Loucy (cell line): Measurements from ENCODE around the gene IL6.
"Not testable (repeated sequence)": the region's sequence is repeated elsewhere in the genome, so short reads cannot be mapped to it uniquely, and the experiment has no call there.

Experiments used
- H2AFZ ChIP-seq: fragments of 200-600 bp; sonication (generic); 2 replicates; pipeline ENCODE4 v1.6.0; 2016; ENCODE audit warnings: antibody characterized with exemption, mild to moderate bottlenecking, low read length, moderate library complexity
- H3F3A ChIP-seq: fragments of 200-600 bp; 2 replicates; pipeline ENCODE4 v1.6.0; 2016; ENCODE audit warnings: antibody characterized with exemption, low read depth, mild to moderate bottlenecking
- H3K27me3 ChIP-seq: fragments of 200-600 bp; sonication (generic); 2 replicates; pipeline ENCODE4 v1.6.1; 2014; ENCODE audit warnings: low read length, mild to moderate bottlenecking; ENCODE audit not compliant: insufficient read depth, poor library complexity, severe bottlenecking
- H3K36me3 ChIP-seq: fragments of 200-600 bp; sonication (generic); 2 replicates; pipeline ENCODE4 v1.6.1; 2016; ENCODE audit warnings: low read length; ENCODE audit not compliant: insufficient read depth
- H3K4me1 ChIP-seq: fragments of 200-600 bp; sonication (generic); 2 replicates; pipeline ENCODE4 v1.5.1; 2014; ENCODE audit warnings: low read length, mild to moderate bottlenecking; ENCODE audit not compliant: insufficient read depth, poor library complexity, severe bottlenecking
- H3K4me2 ChIP-seq: fragments of 200-600 bp; sonication (generic); 2 replicates; pipeline ENCODE4 v1.6.0; 2014; ENCODE audit warnings: antibody characterized with exemption, low read length, low read depth, mild to moderate bottlenecking; ENCODE audit not compliant: poor library complexity, severe bottlenecking
- H3K4me3 ChIP-seq: fragments of 200-600 bp; sonication (generic); 2 replicates; pipeline ENCODE4 v1.5.1; 2014; ENCODE audit warnings: low read length, mild to moderate bottlenecking, mixed read lengths; ENCODE audit not compliant: poor library complexity, severe bottlenecking
- H3K79me2 ChIP-seq: fragments of 200-600 bp; sonication (generic); 2 replicates; pipeline ENCODE4 v1.6.1; 2014; ENCODE audit warnings: low read length; ENCODE audit not compliant: insufficient read depth
- H3K9ac ChIP-seq: fragments of 200-600 bp; sonication (generic); 2 replicates; pipeline ENCODE4 v1.6.0; 2014; ENCODE audit warnings: mild to moderate bottlenecking, low read depth, low read length, moderate library complexity; ENCODE audit not compliant: poor library complexity, severe bottlenecking
- H3K9me2 ChIP-seq: fragments of 200-600 bp; sonication (generic); replicated peaks from 2 replicates; pipeline ENCODE4 v1.6.1; 2016; ENCODE audit warnings: low read depth, low read length, mixed read lengths
- H3K9me3 ChIP-seq: fragments of 200-600 bp; sonication (generic); 2 replicates; pipeline ENCODE4 v1.6.1; 2014; ENCODE audit warnings: mild to moderate bottlenecking, antibody characterized with exemption, low read length, low read depth; ENCODE audit not compliant: insufficient read depth
- H4K20me1 ChIP-seq: fragments of 200-600 bp; sonication (generic); 2 replicates; pipeline ENCODE4 v1.6.0; 2014; ENCODE audit warnings: antibody characterized with exemption, low read length, mild to moderate bottlenecking; ENCODE audit not compliant: insufficient read depth, poor library complexity, severe bottlenecking
- EZH2phosphoT487 ChIP-seq: fragments of 200-600 bp; IDR thresholded peaks from 2 replicates; pipeline ENCODE4 v1.6.1; 2018; ENCODE audit warnings: antibody characterized with exemption, mild to moderate bottlenecking, moderate library complexity, borderline replicate concordance
- TF ChIP-seq, protein P1 (sequence below): fragments of 200-600 bp; sonication (generic); conservative IDR thresholded peaks from 2 replicates; pipeline ENCODE4 v1.5.1; 2014; ENCODE audit warnings: mild to moderate bottlenecking, antibody characterized with exemption, low read length

IL6 gene

DNA sequence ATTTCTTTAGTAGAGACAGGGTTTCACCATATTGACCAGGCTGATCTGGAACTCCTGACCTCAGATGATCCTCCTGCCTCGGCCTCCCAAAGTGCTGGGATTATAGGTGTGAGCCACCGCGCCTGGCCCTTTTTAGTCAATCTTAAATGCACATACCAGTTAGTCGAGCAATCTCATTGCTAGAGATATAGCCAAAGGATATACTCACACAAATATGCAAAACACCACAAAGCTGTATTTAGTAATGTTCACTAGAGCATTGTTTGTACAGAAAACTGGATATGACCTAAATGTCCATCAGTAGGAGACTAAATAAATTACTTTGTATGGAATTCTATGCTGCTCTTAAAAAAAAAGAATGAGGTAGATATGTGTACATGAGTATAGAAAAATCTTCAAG is 24.5 kb upstream of the IL6 start:
- no peak overlapping the region for H3K4me3 ChIP-seq
- H3K4me1 ChIP-seq: peaks cover 10% of the 10 kb centered on the region
- H3K79me2 ChIP-seq: no peaks in the 10 kb centered on the region
- H3K9ac ChIP-seq: no peak overlapping the region
- no peaks in the 10 kb centered on the region for H3F3A ChIP-seq
- no peak for TF ChIP-seq EZH2phosphoT487
- TF ChIP-seq, protein P1, sequence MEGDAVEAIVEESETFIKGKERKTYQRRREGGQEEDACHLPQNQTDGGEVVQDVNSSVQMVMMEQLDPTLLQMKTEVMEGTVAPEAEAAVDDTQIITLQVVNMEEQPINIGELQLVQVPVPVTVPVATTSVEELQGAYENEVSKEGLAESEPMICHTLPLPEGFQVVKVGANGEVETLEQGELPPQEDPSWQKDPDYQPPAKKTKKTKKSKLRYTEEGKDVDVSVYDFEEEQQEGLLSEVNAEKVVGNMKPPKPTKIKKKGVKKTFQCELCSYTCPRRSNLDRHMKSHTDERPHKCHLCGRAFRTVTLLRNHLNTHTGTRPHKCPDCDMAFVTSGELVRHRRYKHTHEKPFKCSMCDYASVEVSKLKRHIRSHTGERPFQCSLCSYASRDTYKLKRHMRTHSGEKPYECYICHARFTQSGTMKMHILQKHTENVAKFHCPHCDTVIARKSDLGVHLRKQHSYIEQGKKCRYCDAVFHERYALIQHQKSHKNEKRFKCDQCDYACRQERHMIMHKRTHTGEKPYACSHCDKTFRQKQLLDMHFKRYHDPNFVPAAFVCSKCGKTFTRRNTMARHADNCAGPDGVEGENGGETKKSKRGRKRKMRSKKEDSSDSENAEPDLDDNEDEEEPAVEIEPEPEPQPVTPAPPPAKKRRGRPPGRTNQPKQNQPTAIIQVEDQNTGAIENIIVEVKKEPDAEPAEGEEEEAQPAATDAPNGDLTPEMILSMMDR: no peak
- no peaks in the 10 kb centered on the region for H3K36me3 ChIP-seq
- no peak overlapping the region for H2AFZ ChIP-seq
- H4K20me1 ChIP-seq: no peaks in the 10 kb centered on the region
- no peaks in the 10 kb centered on the region for H3K27me3 ChIP-seq
- no peaks in the 10 kb centered on the region for H3K9me3 ChIP-seq
- H3K4me2 ChIP-seq: no peak overlapping the region
- no peaks in the 10 kb centered on the region for H3K9me2 ChIP-seq

DNA sequence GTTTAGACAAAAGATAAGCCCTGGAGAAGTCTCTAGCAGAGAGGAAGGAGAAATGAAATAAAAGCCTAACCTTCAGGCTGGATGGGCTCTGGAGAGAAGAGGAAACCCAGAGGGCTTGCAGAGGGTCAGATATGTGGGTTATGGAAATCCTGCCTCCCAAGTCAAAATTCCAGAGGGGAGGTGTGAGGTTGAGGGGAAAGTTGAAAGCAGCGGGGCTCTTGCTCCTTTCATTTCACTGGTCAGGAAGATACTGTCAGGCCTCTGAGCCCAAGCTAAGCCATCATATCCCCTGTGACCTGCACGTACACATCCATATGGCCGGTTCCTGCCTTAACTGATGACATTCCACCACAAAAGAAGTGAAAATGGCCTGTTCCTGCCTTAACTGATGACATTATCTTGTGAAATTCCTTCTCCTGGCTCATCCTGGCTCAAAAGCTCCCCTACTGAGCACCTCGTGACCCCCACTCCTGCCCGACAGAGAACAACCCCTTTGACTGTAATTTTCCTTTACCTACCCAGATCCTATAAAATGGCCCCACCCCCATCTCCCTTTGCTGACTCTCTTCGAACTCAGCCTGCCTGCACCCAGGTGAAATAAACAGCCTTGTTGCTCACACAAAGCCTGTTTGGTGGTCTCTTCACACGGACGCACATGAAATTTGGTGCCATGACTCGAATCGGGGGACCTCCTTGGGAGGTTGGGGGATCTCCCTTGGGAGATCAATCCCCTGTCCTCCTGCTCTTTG is 23.7 kb upstream of the IL6 start:
- H3K79me2 ChIP-seq, H3K4me2 ChIP-seq, H4K20me1 ChIP-seq: not testable (repeated sequence)

DNA sequence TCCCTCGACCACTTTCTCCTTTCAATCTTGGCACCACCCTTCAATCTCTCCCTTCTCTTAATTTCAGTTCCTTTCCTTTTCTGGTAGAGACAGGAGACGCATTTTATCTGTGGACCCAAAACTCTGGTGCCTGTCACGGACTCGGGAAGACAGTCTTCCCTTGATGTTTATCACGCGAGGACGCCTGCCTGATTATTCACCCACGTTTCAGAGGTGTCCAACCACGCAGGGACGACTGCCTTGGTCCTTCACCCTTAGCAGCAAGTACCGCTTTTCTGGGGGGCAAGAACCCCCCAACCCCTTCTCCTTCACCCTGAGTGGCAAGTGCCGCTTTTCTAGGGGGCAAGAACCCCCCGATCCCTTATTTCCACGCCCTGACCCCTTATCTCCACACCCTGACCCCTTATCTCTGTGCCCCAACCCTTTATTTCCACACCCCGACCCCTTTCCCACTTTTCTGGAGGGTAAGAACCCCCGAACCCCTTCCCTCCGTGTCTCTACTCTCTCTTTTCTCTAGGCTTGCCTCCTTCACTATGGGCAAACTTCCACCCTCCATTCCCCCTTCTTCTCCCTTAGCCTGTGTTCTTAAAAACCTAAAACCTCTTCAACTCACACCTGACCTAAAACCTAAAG is 22.9 kb upstream of the IL6 start:
- H3K9me3 ChIP-seq, H2AFZ ChIP-seq, H3K9ac ChIP-seq, H3K36me3 ChIP-seq, H3K4me3 ChIP-seq, H3K27me3 ChIP-seq, H4K20me1 ChIP-seq, H3F3A ChIP-seq, H3K79me2 ChIP-seq, H3K9me2 ChIP-seq, H3K4me2 ChIP-seq, H3K4me1 ChIP-seq: not testable (repeated sequence)

More for the DNA sequence above, 23.7 kb upstream of the IL6 start:
- H3K4me1 ChIP-seq, H3K4me3 ChIP-seq, H3K9ac ChIP-seq, H3K9me2 ChIP-seq, H3F3A ChIP-seq, H3K36me3 ChIP-seq, H3K9me3 ChIP-seq, H2AFZ ChIP-seq, H3K27me3 ChIP-seq: not testable (repeated sequence)

DNA sequence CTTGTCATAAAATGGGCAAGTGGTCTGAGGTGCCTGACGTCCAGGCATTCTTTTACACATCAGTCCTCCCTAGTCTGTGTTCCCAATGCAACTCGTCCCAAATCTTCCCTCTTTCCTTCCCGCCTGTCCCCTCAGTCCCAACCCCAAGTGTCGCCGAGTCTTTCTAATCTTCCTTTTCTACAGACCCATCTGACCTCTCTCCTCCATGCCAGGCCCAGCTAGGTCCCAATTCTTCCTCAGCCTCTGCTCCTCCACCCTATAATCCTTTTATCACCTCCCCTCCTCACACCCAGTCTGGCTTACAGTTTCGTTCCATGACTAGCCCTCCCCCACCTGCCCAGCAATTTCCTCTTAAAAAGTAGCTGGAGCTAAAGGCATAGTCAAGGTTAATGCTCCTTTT is 22.3 kb upstream of the IL6 start:
- not testable (repeated sequence) for H3K4me1 ChIP-seq, H3K9me3 ChIP-seq, H3K36me3 ChIP-seq, H3K4me3 ChIP-seq, H3K79me2 ChIP-seq, H2AFZ ChIP-seq, H3F3A ChIP-seq, H3K4me2 ChIP-seq, H3K9ac ChIP-seq, H3K9me2 ChIP-seq, H4K20me1 ChIP-seq, H3K27me3 ChIP-seq

DNA sequence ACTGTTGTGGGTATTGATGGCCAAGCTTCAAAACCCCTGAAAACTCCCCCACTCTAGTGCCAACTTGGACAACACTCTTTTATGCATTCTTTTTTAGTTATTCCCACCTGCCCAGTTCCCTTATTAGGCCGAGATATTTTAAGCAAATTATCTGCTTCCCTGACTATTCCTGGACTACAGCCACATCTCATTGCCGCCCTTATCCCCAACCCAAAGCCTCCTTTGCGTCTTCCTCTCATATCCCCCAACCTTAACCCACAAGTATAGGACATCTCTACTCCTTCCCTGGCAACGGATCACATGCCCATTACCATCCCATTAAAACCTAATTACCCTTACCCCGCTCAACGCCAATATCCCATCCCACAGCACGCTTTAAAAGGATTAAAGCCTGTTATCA is 21.1 kb upstream of the IL6 start:
- not testable (repeated sequence) for H3K9ac ChIP-seq, H3K4me2 ChIP-seq, H3K79me2 ChIP-seq

DNA sequence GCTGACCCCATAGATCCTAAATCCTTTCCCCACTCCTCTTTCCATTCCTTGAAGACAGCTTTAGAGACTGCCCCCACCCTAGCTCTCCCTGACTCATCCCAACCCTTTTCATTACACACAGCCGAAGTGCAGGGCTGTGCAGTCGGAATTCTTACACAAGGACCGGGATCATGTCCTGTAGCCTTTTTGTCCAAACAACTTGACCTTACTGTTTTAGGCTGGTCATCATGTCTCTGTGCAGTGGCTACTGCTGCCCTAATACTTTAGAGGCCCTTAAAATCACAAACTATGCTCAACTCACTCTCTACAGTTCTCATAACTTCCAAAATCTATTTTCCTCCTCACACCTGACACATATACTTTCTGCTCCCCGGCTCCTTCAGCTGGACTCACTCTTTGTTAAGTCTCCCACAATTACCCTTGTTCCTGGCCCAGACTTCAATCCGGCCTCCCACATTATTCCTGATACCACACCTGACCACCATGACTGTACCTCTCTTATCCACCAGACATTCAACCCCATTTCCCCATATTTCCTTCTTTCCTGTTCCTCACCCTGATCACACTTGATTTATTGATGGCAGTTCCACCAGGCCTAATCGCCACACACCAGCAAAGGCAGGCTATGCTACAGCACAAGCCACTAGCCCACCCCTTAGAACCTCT is 19.8 kb upstream of the IL6 start:
- H3K4me3 ChIP-seq, H3K9me3 ChIP-seq, H3K4me2 ChIP-seq, H3K4me1 ChIP-seq, H3K9me2 ChIP-seq, H3K9ac ChIP-seq, H4K20me1 ChIP-seq, H3K79me2 ChIP-seq, H3K36me3 ChIP-seq, H3F3A ChIP-seq, H3K27me3 ChIP-seq, H2AFZ ChIP-seq: not testable (repeated sequence)

More for the DNA sequence above, 21.1 kb upstream of the IL6 start:
- not testable (repeated sequence) for H3K9me3 ChIP-seq, H3K27me3 ChIP-seq, H3K36me3 ChIP-seq, H3F3A ChIP-seq, H3K4me3 ChIP-seq, H3K4me1 ChIP-seq, H2AFZ ChIP-seq, H3K9me2 ChIP-seq, H4K20me1 ChIP-seq
